Measurements from ENCODE around the gene NPB.

The NPB gene

GRCh38 chr17:81870131-81870980 lies 31.7 kb upstream of the NPB start:
- no peak for DNase-seq

GRCh38 chr17:81870981-81871386 lies 31.1 kb upstream of the NPB start, which contains the start of gene ARHGDIA:
TSS of gene ARHGDIA (minus strand) at chr17:81871337. CDS start at chr17:81869930, 1,407 bp downstream.
- no peak for DNase-seq

GRCh38 chr17:81871387-81872230 lies 30.4 kb upstream of the NPB start:
- DNase-seq: peak; percentile 35

- no peak for DNase-seq
These were observed 24.5 kb upstream of the NPB start for GRCh38 chr17:81877569-81877968.

- no peak for DNase-seq
These were observed 23.7 kb upstream of the NPB start for GRCh38 chr17:81878294-81878693.

- DNase-seq: no peak
These were observed 22.9 kb upstream of the NPB start for GRCh38 chr17:81879121-81879520.

- DNase-seq: no peak
These were observed 17.5 kb upstream of the NPB start for GRCh38 chr17:81884520-81884919.

- DNase-seq: no peak
These were observed 17.1 kb upstream of the NPB start for GRCh38 chr17:81884968-81885367.

GRCh38 chr17:81885454-81885853 lies 16.6 kb upstream of the NPB start:
- no peak for DNase-seq

GRCh38 chr17:81885869-81886548 lies 16.0 kb upstream of the NPB start:
- peak; percentile 90 for DNase-seq

- no peak for DNase-seq
These were observed 13.7 kb upstream of the NPB start for GRCh38 chr17:81888105-81888987.

GRCh38 chr17:81888988-81889595 lies 12.9 kb upstream of the NPB start:
- DNase-seq: no peak

GRCh38 chr17:81889602-81890001 lies 12.4 kb upstream of the NPB start:
- DNase-seq: no peak

- no peak for DNase-seq
These were observed 11.4 kb upstream of the NPB start for GRCh38 chr17:81890447-81891302.

GRCh38 chr17:81891303-81891552 lies 10.8 kb upstream of the NPB start:
- no peak for DNase-seq

- DNase-seq: no peak
These were observed 6.6 kb upstream of the NPB start for GRCh38 chr17:81895400-81895799.

- no peak for DNase-seq
These were observed 3.8 kb upstream of the NPB start for GRCh38 chr17:81898029-81898866.

- no peak for DNase-seq
These were observed 3.2 kb upstream of the NPB start for GRCh38 chr17:81898885-81899284.

GRCh38 chr17:81899514-81900166 lies 2.4 kb upstream of the NPB start:
- DNase-seq: no peak

Data from kidney glomerular epithelial cell (primary cell).